ENCODE measurements around the gene PIGU. TPM values are rescaled to one million over a fixed set of nuclear protein-coding genes. Genes with fewer than 3 reads are reported as not detected.
A peak's percentile ranks its signal among the peaks of the same experiment; 100 is the strongest.
"Not testable (repeated sequence)": the region's sequence is repeated elsewhere in the genome, so short reads cannot be mapped to it uniquely, and the experiment has no call there.

Gene PIGU
- polyA plus RNA-seq, 1 donor = 42.6 TPM

GRCh38 chr20:34669094-34669493 lies 7.8 kb downstream of the PIGU start:
- no peak for DNase-seq

GRCh38 chr20:34664751-34665150 lies 12.1 kb downstream of the PIGU start:
- DNase-seq = not testable (repeated sequence)

GRCh38 chr20:34663213-34663943 lies 13.5 kb downstream of the PIGU start:
- DNase-seq = no peak

GRCh38 chr20:34661811-34662210 lies 15.1 kb downstream of the PIGU start:
- DNase-seq = not testable (repeated sequence)

- DNase-seq = not testable (repeated sequence)
These were observed 18.2 kb downstream of the PIGU start for GRCh38 chr20:34658654-34659053.

GRCh38 chr20:34654207-34654744 lies 22.6 kb downstream of the PIGU start:
- no peak for DNase-seq

- DNase-seq = no peak
These were observed 25.7 kb downstream of the PIGU start for GRCh38 chr20:34651200-34651599.

- no peak for DNase-seq
These were observed 29.2 kb downstream of the PIGU start for GRCh38 chr20:34647737-34648136.

- DNase-seq = no peak
These were observed 31.9 kb downstream of the PIGU start for GRCh38 chr20:34644951-34645350.

GRCh38 chr20:34644345-34644744 lies 32.5 kb downstream of the PIGU start:
- DNase-seq = no peak

- no peak for DNase-seq
These were observed 33.0 kb downstream of the PIGU start for GRCh38 chr20:34643928-34644327.

- DNase-seq = no peak
These were observed 34.9 kb downstream of the PIGU start for GRCh38 chr20:34642009-34642408.

GRCh38 chr20:34639755-34640222 lies 37.1 kb downstream of the PIGU start:
- peak; percentile 22 for DNase-seq

GRCh38 chr20:34638532-34638931 lies 38.4 kb downstream of the PIGU start:
- DNase-seq = no peak

- DNase-seq = no peak
These were observed 38.9 kb downstream of the PIGU start for GRCh38 chr20:34638039-34638292.

- no peak for DNase-seq
These were observed 39.5 kb downstream of the PIGU start for GRCh38 chr20:34637245-34638038.

- no peak for DNase-seq
These were observed 40.2 kb downstream of the PIGU start for GRCh38 chr20:34636648-34637047.

- DNase-seq = no peak
These were observed 42.5 kb downstream of the PIGU start for GRCh38 chr20:34634392-34634791.

GRCh38 chr20:34632870-34633452 lies 43.9 kb downstream of the PIGU start:
- no peak for DNase-seq

GRCh38 chr20:34629904-34630303 lies 47.0 kb downstream of the PIGU start:
- no peak for DNase-seq

- no peak for DNase-seq
These were observed 47.5 kb downstream of the PIGU start for GRCh38 chr20:34629342-34629741.

- no peak for DNase-seq
These were observed 48.9 kb downstream of the PIGU start for GRCh38 chr20:34628026-34628425.

GRCh38 chr20:34627458-34627857 lies 49.4 kb downstream of the PIGU start:
- DNase-seq = no peak

All from left kidney (tissue), 2 donors.